HEK293 (cell line): Measurements from ENCODE around the gene TRIM9.

Source experiments
- KLF10 ChIP-seq: fragments of 450-650 bp; IDR thresholded peaks from 2 replicates; pipeline ENCODE4 v1.5.1; 2018; ENCODE audit warnings: missing biosample characterization, mild to moderate bottlenecking, missing genetic modification characterization
- ZNF138 ChIP-seq: fragments of 450-650 bp; formaldehyde crosslinking; IDR thresholded peaks from 2 replicates; pipeline ENCODE4 v1.5.1; 2016; ENCODE audit warnings: missing biosample characterization, missing genetic modification characterization, borderline replicate concordance
- TF ChIP-seq, protein P1 (sequence below): fragments of 450-650 bp; formaldehyde crosslinking; IDR thresholded peaks from 2 replicates; pipeline ENCODE4 v1.5.1; 2016; ENCODE audit warnings: missing biosample characterization, missing genetic modification characterization

DNA sequence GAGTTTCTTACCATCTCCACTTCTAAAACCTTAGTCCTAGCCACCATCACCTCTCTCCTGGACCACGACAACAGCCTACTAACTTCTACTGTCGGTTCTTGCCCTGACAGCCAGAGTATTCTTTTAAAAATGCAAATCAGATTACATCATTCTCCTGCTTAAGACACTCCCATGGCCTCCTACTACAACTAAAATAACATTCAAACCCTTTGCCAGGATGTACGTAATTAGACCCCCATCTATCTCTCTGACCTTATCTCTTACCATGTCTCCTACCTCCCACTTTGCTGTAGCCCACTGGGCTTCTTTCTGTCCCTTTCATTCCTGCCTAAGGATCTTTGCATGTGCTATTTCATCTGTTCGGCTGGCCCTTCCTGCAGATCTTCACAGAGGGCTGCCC, 27.6 kb downstream of the TRIM9 start:
- TF ChIP-seq KLF10 (tag by site-specific recombination) (no peak), ZNF138 (no peak)
- TF ChIP-seq, protein P1, sequence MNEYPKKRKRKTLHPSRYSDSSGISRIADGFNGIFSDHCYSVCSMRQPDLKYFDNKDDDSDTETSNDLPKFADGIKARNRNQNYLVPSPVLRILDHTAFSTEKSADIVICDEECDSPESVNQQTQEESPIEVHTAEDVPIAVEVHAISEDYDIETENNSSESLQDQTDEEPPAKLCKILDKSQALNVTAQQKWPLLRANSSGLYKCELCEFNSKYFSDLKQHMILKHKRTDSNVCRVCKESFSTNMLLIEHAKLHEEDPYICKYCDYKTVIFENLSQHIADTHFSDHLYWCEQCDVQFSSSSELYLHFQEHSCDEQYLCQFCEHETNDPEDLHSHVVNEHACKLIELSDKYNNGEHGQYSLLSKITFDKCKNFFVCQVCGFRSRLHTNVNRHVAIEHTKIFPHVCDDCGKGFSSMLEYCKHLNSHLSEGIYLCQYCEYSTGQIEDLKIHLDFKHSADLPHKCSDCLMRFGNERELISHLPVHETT = no peak
